HL-60/S4 (cell line): ENCODE data around the gene CRKL.
"Not testable (repeated sequence)": the region's sequence is repeated elsewhere in the genome, so short reads cannot be mapped to it uniquely, and the experiment has no call there.

Experiments used
- in situ Hi-C: fragments of 300-500 bp; cut with MboI; formaldehyde crosslinking; loops from 2 replicates; pipeline ENCODE4 v1.14.3; 2022; ENCODE audit warnings: low sequenced_read_pairs

Gene CRKL

DNA sequence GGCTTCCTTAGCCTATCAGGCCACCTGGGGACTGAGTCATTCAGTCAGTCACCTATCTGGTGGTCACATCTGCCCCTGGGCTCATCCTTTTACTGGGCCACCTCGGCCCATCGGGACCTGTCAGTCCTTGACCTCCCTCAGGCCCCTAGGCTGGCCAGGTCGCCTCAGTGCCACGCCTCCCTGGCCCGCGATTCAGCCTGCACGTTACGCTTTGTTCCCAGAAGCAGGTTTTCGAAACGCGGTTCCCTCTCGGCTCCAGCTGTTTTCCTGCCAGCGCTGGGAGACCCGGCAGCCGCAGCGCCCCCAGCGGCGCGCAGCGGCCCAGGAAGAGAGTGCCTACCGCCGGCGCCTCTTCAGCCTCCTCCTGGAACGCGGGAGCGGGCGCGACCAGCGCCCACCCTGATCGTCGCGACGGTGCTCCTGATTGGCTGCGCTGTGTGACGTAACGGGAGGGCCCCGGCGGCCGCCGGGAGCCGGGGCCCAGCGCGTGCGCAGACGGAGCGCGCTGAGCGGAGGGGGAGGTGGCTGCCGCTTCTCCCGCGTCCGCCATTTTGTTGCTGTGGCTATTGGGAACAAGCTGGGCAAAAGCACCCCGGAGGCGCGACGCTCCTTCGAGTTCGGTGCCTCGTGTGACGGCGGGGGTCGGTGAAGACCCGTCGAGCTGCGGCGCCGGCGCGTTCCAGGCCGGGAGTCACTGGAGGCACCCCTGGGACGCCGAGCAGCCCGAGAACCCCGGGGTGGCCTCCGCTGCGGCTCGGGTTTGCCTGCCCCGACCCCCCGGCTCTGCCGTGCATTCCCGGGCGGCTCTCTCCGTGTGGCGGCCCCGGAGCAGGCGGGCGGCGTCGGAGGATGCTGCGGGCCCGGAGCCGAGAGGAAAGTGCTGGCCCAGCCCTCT is at the start of gene CRKL:
CRKL (plus strand) TSS at position 492 of the 895 bp plus-strand sequence. CDS start 528 bp downstream, outside the sequence.
- in situ Hi-C loops = no loop called here

- in situ Hi-C loops = no loop called here
These were observed 48.9 kb upstream of the CRKL start for GRCh38 chr22:20868025-20868962.

DNA sequence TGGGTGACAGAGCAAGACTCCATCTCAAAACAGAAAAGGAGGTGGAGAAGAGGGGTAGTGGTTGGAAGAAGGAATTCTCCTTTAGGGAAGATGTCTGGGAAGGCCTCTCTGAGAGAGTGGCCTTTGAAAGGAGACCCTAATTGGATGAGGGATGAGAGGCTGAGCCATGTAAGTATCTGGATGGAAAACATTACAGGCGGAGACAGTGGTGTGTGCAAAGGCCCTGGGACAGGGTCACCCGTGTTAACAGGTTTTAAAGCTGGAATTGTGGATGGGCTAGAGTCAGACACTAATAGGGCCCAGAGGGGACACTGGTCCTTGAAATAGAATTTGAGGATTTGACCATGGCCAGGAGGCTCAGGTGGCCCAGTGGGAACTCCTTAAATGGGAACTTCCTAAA is 48.0 kb upstream of the CRKL start:
- in situ Hi-C loops = no loop called here

DNA sequence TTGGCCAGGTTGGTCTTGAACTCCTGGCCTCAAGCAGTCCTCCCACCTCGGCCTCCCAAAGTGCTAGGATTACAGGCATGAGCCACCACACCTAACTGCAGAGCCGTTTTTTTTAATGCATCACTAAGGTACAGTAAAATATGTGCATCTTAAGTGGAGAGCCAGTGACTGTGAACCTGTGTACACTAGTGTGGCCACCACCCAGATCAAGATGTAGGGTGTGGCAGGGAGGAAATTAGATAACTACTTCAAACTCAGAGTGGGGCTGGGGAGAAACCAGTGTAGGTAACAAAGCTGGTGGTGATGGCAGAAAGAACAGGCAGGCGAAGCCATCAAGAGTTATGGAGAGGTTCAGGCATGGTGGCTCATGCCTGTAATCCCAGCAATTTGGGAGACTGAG is 44.0 kb upstream of the CRKL start:
- in situ Hi-C loops = no loop called here

DNA sequence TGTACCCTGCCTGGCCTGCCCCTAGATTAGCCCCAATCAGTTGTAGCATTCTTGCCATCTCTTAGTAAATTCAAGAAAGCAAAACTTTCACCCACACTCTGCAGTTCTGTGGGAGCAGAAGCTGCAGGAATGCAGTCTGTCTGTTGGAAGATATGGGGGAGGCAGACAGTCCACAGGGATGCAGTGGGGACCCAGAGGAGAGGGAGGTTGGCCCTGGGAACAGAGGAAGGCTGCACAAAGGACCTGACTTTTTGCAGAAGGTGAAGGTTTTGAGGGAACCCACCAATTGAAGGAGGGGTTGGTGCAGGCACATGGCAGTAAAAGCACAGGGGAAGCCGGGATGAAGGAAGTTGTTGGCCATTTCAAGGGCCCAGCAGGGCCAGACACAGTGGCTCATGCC is 41.9 kb upstream of the CRKL start:
- in situ Hi-C loops = no loop called here

DNA sequence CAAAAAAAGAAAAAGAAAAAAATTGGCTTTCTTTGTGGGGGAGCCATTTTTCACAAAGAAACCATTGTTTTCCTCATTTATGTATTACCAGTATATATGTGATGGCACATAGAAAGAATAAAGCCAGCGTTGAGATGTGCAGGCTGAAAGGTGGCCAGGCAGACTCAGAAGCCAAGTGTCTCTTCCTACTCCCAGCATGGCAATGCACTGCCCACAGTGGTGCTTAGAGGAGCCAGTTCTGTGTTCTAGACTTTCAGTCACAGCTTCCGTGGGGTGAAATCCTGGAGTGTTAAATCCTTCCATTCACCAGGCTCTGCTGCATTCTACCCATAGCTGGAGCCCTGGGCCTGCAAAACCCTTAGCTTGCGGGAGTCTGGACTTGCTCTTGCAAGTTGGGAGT is 39.5 kb upstream of the CRKL start:
- in situ Hi-C loops = no loop called here

GRCh38 chr22:20881231-20881630 is 36.0 kb upstream of the CRKL start:
- in situ Hi-C loops = no loop called here

DNA sequence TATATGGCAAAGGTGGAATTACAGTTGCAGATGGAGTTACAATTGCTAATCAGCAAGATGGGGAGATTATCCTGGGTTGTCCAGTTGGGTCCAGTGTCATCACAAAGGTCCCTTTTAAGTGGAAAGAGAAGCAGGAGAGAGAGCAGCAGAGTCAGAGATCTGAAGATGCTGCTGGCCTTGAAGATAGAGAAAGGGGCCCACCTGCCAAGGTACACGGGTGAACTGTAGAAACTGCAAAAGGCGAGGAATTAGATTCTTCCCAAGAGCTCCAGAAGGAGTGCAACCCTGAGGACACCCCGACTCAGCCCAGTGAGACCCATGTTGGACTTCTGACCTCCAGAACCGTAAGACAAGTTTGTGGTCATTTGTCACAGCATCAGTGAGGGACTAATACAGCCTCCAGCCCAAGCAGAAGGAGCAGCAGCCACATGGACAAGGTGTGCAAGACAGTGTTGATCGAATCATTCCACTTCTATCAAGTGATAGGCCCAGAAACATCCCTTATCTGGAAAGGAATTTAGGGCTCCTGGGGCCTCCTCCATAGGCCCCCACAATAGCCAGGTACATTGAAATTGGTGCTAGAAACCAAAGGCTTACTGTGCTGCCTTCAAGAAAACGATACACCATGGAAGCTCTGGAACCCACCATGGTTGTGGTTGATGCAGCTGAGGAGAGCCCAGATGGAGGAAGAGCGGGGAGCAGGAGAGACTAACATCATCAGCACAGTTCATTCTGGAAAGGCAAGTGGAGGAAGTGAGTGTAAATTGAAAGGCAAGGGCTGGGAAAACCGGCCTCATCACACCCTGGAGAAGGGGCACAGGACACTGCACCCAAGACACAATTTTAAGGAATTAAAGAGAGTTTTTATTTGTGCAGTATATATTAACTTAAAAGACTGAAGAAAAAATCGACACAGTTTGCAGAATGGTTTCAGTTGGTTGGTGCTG is 35.1 kb upstream of the CRKL start:
- in situ Hi-C loops = no loop called here

DNA sequence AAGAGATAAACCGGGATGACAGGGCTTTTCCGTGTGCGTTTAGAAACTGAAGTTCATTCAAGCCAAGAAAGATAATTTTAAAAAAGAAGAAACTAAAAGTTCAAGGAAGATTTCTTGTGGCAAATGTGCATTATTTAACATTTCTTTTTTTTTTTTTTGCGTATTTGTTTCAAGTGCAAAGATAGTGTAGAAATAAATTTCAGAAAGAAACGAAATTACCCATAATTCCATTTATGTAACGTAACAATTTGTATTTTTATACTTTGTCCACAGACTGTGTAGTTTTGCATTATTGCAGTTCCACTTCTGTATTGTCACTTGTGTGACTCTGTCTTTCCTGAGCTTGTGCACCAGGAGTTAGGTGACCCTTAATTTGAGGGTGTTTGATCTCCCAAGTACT is 34.4 kb upstream of the CRKL start:
- in situ Hi-C loops = no loop called here

- in situ Hi-C loops = no loop called here
These were observed 32.8 kb upstream of the CRKL start for GRCh38 chr22:20884454-20884853.

GRCh38 chr22:20885017-20885556 is 32.1 kb upstream of the CRKL start:
- in situ Hi-C loops = no loop called here

GRCh38 chr22:20885557-20886323 is 31.5 kb upstream of the CRKL start:
- in situ Hi-C loops = no loop called here

- in situ Hi-C loops = no loop called here
These were observed 29.8 kb upstream of the CRKL start for GRCh38 chr22:20887375-20887774.

- in situ Hi-C loops = no loop called here
These were observed 28.0 kb upstream of the CRKL start for GRCh38 chr22:20889025-20889704.

DNA sequence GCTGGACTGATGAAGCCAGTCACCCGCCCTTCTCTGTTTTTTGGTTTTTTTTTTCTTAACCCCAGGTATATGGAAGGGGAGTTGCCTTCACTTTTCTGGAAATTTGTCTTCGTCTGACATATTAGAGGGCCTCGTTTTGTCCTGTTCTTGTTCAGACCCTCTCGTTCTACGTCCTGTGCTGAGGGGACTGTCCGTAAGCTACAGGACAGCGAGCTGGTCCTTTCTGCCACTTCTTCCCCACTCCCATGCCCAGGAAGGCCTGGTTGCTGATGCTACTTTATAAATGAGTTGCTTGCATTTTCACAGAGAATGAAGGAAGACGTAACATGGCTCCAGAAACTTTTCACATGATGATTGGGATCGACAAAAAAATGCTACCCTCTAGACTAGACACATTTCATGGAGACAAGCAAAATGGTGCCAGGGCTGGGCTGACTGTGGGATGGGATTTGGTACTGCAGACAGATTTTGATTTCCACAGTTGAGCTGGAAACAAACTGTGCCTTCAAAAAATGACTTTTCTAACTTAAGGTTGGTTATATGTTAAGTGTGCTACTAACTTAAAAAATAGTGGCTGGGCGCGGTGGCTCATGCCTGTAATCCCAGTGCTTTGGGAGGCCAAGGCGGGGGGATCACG is 27.2 kb upstream of the CRKL start:
- in situ Hi-C loops = no loop called here

DNA sequence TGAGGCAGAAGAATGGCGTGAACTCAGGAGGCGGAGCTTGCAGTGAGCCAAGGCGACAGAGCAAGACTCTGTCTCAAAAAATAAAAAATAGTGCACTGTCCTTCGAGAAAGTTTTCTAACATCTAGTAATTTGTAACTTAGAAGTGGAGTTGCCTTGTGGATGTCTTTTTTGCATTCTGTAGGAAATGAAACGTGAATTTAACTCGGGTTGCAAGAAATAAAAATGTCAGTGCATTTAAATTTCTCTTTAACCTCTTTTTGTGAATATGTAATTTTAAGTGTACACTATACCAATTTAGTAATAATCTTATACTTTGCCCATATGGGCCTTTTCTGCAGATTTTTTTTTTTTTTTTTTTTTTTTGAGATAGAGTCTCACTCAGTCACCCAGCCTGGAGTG is 26.2 kb upstream of the CRKL start:
- in situ Hi-C loops = no loop called here

- in situ Hi-C loops = not testable (repeated sequence)
These were observed 19.5 kb upstream of the CRKL start for GRCh38 chr22:20897737-20898136.

GRCh38 chr22:20899827-20900423 is 17.3 kb upstream of the CRKL start:
- in situ Hi-C loops = no loop called here
